ENCODE measurements around the gene EIF2AK3.

EIF2AK3 gene

GRCh38 chr2:88564402-88564801 lies 62.9 kb downstream of the EIF2AK3 start:
- TF ChIP-seq CTCF (IDR thresholded peaks at IDR 0.05), result no peak

DNA sequence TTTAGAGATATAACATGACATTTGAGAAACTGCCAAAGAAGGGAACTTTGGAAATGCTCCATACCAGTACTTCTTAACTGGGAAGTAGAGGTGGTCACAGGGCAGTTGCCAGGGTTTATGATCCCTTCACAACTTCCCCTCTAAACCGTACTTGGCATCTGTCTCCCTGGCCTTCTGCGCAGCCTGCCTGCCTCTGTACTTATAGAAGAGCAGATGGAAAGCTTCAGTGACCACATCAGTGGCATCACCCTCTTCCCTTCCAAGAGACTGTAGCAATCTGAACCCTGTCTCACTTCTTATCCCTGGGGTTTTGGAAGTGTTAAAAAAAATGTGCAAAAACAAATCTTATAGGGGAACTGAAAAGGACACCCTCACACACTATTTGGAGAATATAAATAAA lies 64.1 kb downstream of the EIF2AK3 start:
- no peak for TF ChIP-seq CTCF (IDR thresholded peaks at IDR 0.05)

DNA sequence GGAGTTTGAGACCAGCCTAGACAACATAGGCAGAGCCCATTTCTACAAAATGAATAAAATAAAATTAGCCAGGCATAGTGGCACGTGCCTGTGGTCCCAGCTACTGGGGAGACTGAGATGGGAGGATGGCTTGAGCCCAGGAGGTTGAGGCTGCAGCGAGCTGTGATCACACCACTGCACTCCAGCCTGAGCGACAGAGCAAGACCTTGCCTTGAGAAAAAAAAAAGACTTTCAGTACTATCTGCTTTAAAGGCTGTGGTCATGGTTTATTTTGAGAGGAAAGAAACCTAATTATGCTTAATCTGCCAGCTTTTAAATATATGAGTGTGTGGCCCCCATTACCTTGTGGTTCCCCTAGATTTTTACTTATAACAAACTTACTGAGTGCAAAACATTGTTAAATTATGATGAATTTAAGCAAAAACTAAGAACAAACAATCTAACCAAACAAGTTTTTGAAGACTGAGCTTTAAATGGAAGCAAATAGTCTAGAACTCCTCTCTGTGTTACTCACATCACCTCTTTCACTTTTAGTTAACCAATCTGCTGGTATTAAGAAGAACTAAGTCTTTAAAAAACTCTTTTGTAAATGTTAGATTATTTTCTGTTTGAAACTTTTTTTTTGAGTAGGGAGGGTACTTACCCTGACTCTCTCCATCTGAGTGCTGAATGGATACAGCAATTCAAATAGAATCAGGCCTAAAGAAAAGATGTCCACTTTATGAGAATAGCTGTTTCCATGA lies 65.4 kb downstream of the EIF2AK3 start:
- no peak for TF ChIP-seq CTCF (IDR thresholded peaks at IDR 0.05)

DNA sequence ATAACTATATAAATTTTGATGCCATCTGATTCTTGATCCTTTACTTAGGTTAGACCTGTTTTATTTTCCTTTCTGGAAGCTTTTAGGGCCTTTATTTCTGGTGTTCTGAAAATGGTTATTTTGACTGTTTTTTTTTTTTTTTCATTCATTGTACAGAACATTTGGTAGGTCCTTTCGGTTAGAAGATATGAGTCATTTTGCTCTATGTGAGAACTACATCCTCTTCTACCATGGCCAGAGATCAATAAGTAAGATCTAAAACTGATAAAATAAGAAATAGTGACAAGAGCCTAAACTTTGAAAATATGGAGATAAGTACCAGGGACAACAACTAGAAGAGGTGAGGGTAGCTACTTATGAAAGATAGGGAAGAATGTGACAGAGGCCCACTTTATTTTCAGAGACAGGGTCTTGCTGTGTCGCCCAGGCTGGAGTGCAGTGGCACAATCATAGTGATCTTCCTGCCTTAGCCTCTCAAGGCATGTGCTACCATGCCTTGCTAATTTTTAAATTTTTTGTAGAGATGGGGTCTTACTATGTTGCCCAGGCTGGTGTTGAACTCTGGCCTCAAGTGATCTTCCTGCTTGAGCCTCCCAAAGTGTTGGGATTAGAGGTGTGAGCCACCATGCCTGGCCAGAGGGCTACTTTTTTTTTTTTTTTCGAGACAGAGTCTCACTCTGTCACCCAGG lies 66.5 kb downstream of the EIF2AK3 start:
- no peak for TF ChIP-seq CTCF (IDR thresholded peaks at IDR 0.05)

DNA sequence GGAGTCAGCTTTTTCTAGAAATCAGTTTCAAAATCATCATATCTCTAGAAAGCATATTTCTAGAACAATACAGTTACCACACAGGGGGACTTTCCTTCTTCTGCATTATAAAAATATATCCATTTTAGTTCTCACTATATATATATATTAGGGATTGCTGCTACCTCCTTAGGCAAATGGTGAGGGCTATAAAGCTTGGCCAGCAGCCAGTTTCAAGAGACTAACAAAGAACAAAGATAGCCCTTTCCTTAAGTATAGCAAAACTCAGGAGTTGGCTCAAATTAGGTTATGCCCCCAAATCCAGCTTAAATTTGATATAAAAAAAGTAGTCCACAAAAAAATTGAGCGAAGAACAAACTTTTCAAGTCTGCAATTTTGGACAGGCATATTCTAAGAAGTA lies 70.0 kb downstream of the EIF2AK3 start:
- no peak for TF ChIP-seq CTCF (IDR thresholded peaks at IDR 0.05)

DNA sequence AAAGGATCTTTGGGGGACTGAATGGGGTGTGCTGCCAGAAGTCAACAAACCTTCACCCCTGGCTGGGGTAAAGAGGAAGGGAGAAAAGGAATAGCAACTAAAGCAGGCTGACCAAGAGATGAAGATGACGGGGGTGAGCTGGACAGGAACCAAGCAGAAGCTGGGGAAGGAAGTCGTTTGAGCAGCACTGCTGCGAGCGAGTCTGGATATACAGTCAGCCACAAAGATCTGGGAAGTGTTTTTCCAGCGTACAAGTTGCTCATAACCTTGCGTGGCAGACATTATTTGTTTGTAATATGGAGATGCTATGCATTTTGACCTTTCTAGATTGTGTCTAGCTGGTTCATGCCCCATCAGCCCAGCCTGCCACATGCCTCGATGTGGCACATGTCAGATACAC lies 71.2 kb downstream of the EIF2AK3 start:
- no peak for TF ChIP-seq CTCF (IDR thresholded peaks at IDR 0.05)

DNA sequence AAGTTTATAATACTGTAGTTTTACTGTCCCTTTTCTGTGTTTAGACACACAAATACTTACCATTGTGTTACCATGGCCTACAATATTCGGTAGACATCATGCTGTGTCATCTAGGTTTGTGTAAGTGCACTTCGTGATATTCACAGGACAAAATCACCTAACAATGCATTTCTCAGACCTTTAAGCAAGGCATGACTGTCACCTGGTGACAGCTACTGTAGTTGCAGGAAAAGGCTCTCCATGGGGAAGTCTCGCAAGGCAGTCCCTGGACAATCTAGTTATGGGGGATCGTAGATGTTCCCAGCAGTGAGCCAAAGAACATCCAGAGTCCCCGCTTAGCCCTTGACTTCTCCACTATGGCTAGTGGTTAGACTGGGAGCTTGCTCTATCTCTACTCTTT lies 73.1 kb downstream of the EIF2AK3 start:
- TF ChIP-seq CTCF (IDR thresholded peaks at IDR 0.05), result peak; percentile 9; the same call in 1 of the 2 replicates
